Inflammatory macrophage treated with lipopolysaccharide for 4 hours (primary cell): ENCODE measurements around the gene MBOAT1.

ENCODE experiments used
- DNase-seq: peaks from one replicate; pipeline ENCODE4 v3.0.0-alpha.2; 2020

The MBOAT1 gene

GRCh38 chr6:20233007-20233730 lies 20.9 kb upstream of the MBOAT1 start:
- no peak for DNase-seq

- no peak for DNase-seq
These were observed 19.9 kb upstream of the MBOAT1 start for GRCh38 chr6:20232188-20232587.

GRCh38 chr6:20230401-20231119 lies 18.3 kb upstream of the MBOAT1 start:
- no peak for DNase-seq

GRCh38 chr6:20229881-20230280 lies 17.6 kb upstream of the MBOAT1 start:
- no peak for DNase-seq

GRCh38 chr6:20227350-20227749 lies 15.1 kb upstream of the MBOAT1 start:
- no peak for DNase-seq

- DNase-seq = peak; percentile 61
These were observed 10.9 kb upstream of the MBOAT1 start for GRCh38 chr6:20223141-20223540.

GRCh38 chr6:20221421-20221820 lies 9.2 kb upstream of the MBOAT1 start:
- no peak for DNase-seq

GRCh38 chr6:20220359-20220758 lies 8.1 kb upstream of the MBOAT1 start:
- no peak for DNase-seq

- DNase-seq = peak; percentile 39
These were observed 5.6 kb upstream of the MBOAT1 start for GRCh38 chr6:20217891-20218290.

- peak; percentile 38 for DNase-seq
These were observed 5.1 kb upstream of the MBOAT1 start for GRCh38 chr6:20217324-20217855.

GRCh38 chr6:20215310-20215709 lies 3.0 kb upstream of the MBOAT1 start:
- no peak for DNase-seq

- DNase-seq = peak; percentile 39
These were observed 1.1 kb upstream of the MBOAT1 start for GRCh38 chr6:20213271-20213798.

GRCh38 chr6:20211941-20212391 lies 303 bp downstream of the MBOAT1 start:
- no peak for DNase-seq

GRCh38 chr6:20211037-20211940 lies 980 bp downstream of the MBOAT1 start:
- DNase-seq = peak; percentile 38

- DNase-seq = no peak
These were observed 2.1 kb downstream of the MBOAT1 start for GRCh38 chr6:20210158-20210557.

GRCh38 chr6:20208687-20209378 lies 3.4 kb downstream of the MBOAT1 start:
- peak; percentile 65 for DNase-seq

GRCh38 chr6:20207088-20207418 lies 5.2 kb downstream of the MBOAT1 start:
- DNase-seq = peak; percentile 45

- DNase-seq = peak; percentile 56
These were observed 6.5 kb downstream of the MBOAT1 start for GRCh38 chr6:20205722-20206161.

GRCh38 chr6:20204512-20204894 lies 7.8 kb downstream of the MBOAT1 start:
- DNase-seq = peak; percentile 33

GRCh38 chr6:20203561-20204511 lies 8.4 kb downstream of the MBOAT1 start:
- DNase-seq = no peak

- no peak for DNase-seq
These were observed 9.5 kb downstream of the MBOAT1 start for GRCh38 chr6:20202699-20203302.
